Esophagus (tissue), 2 donors: ENCODE data around the gene SLC3A2. TPM values are rescaled to one million over a fixed set of nuclear protein-coding genes. Genes with fewer than 3 reads are reported as not detected.
"Not testable (repeated sequence)": the region's sequence is repeated elsewhere in the genome, so short reads cannot be mapped to it uniquely, and the experiment has no call there.

ENCODE experiments used
- H3K27ac ChIP-seq, 2 donors: one replicate each; pipeline ENCODE4 v1.5.1; 2013; ENCODE audit warnings: low read depth in 2 of 2, mild to moderate bottlenecking in 2 of 2, inconsistent platforms in 1 of 2, low read length in 1 of 2, moderate library complexity in 1 of 2
- H3K27me3 ChIP-seq, 2 donors: one replicate each; pipeline ENCODE4 v1.6.1; 2013; ENCODE audit warnings: low read length in 2 of 2, control low read depth in 1 of 2, mild to moderate bottlenecking in 1 of 2; ENCODE audit not compliant: insufficient read depth in 2 of 2, control insufficient read depth in 1 of 2
- H3K36me3 ChIP-seq, 2 donors: one replicate each; pipeline ENCODE4 v1.6.1; 2013; ENCODE audit warnings: low read length in 1 of 2; ENCODE audit not compliant: control insufficient read depth in 2 of 2, insufficient read depth in 2 of 2
- H3K4me1 ChIP-seq, 2 donors: one replicate each; pipeline ENCODE4 v1.6.1; 2013; ENCODE audit warnings: low read length in 1 of 2; ENCODE audit not compliant: control insufficient read depth in 2 of 2, insufficient read depth in 2 of 2
- H3K4me3 ChIP-seq, 2 donors: one replicate each; pipeline ENCODE4 v1.5.1; 2013; ENCODE audit warnings: low read length in 2 of 2, mild to moderate bottlenecking in 2 of 2, low read depth in 1 of 2, moderate library complexity in 1 of 2
- H3K9me3 ChIP-seq, 2 donors: one replicate each; pipeline ENCODE4 v1.6.1; 2013; ENCODE audit warnings: mild to moderate bottlenecking in 2 of 2, low read depth in 1 of 2, low read length in 1 of 2, moderate library complexity in 1 of 2; ENCODE audit not compliant: control insufficient read depth in 2 of 2, insufficient read depth in 1 of 2
- WGBS, 2 donors: extraction: QIAGEN DNeasy Blood & Tissue Kit; methylation state at CpG; one replicate each; pipeline ENCODE4 v1.1.7; 2013; 5-methylcytosine and 5-hydroxymethylcytosine counted together
- polyA plus RNA-seq, 2 donors: library from polyadenylated mRNA; stranded (reverse); fragments of 200-250 nt; gene quantifications; one replicate each; pipeline ENCODE4 v1.2.3, GENCODE V29; 2013
- donor health status: healthy with polysubstance abuse.
- donor health status: Bipolar disorder and iron deficiency.

SLC3A2 gene
- polyA plus RNA-seq: 100 to 1,000 TPM in 1 of 2 donors, 10 to 100 TPM in 1; 90.5 to 146 TPM

- WGBS, 2 donors: 0 to 1% methylated on average over 63 to 69 of the region's 69 CpGs
- H3K4me3 ChIP-seq: peak within 1 kb of the TSS; percentile 80 to 96
- peaks cover 14 to 28% of the 10 kb centered on the region in 2 donors for H3K36me3 ChIP-seq
- no peaks in the 10 kb centered on the region for H3K27me3 ChIP-seq
- H3K27ac ChIP-seq: peak within 1 kb of the TSS; percentile 98 to 100
- peaks cover 2 to 7% of the 10 kb centered on the region in 2 donors for H3K4me1 ChIP-seq
- H3K9me3 ChIP-seq: no peaks in the 10 kb centered on the region
Observed at GRCh38 chr11:62880803-62881578, at the start of gene SLC3A2. SLC3A2 (plus strand) TSS chr11:62880896; CDS start chr11:62881024, 128 bp downstream.

GRCh38 chr11:62830904-62831519, 49.7 kb upstream of the SLC3A2 start:
- Histone ChIP-seq H3K4me3 (peak overlapping the region; percentile 79 to 93), H3K27ac (peak overlapping the region; percentile 84 to 98), H3K27me3 (no peaks in the 10 kb centered on the region), H3K36me3 (peaks cover 18 to 23% of the 10 kb centered on the region in 2 donors), H3K4me1 (peaks cover 0 to 5% of the 10 kb centered on the region in 2 donors), H3K9me3 (no peaks in the 10 kb centered on the region)
- WGBS, 2 donors: 0 to 1% methylated on average over 33 of the region's 33 CpGs

- WGBS, 2 donors: 0% methylated on average over 65 of the region's 65 CpGs
- Histone ChIP-seq H3K27ac (peak within 1 kb of the TSS; percentile 96 to 98), H3K9me3 (no peaks in the 10 kb centered on the region), H3K4me1 (peaks cover 0 to 5% of the 10 kb centered on the region in 2 donors), H3K27me3 (no peaks in the 10 kb centered on the region), H3K4me3 (peak within 1 kb of the TSS; percentile 79 to 93), H3K36me3 (peaks cover 18 to 23% of the 10 kb centered on the region in 2 donors)
Observed at GRCh38 chr11:62831520-62832335, 49.0 kb upstream of the SLC3A2 start, which contains the start of gene STX5. STX5 (minus strand) TSS chr11:62832051; CDS start chr11:62831243, 808 bp downstream.

GRCh38 chr11:62832336-62833234, 48.1 kb upstream of the SLC3A2 start, which contains the start of gene TEX54:
TEX54 (minus strand) TSS chr11:62832841.
- H3K4me1 ChIP-seq: peaks cover 0 to 5% of the 10 kb centered on the region in 2 donors
- WGBS, 2 donors: 7 to 10% methylated on average over 40 of the region's 40 CpGs
- H3K9me3 ChIP-seq: no peaks in the 10 kb centered on the region
- H3K4me3 ChIP-seq: peak within 1 kb of the TSS; percentile 79 to 93
- no peaks in the 10 kb centered on the region for H3K27me3 ChIP-seq
- H3K27ac ChIP-seq: peak within 1 kb of the TSS; percentile 96 to 98
- peaks cover 12 to 15% of the 10 kb centered on the region in 2 donors for H3K36me3 ChIP-seq

- Histone ChIP-seq H3K27ac (no peak overlapping the region), H3K4me1 (peaks cover 0 to 5% of the 10 kb centered on the region in 2 donors), H3K9me3 (no peaks in the 10 kb centered on the region), H3K4me3 (no peak overlapping the region), H3K27me3 (no peaks in the 10 kb centered on the region), H3K36me3 (peaks cover 12 to 15% of the 10 kb centered on the region in 2 donors)
- 84 to 89% methylated on average over 8 of the region's 8 CpGs for WGBS, 2 donors
Observed at GRCh38 chr11:62835336-62835735, 45.4 kb upstream of the SLC3A2 start.

GRCh38 chr11:62839050-62839945, 41.4 kb upstream of the SLC3A2 start, which contains the start of gene WDR74:
WDR74 (minus strand) TSS chr11:62839590; CDS start chr11:62839570, 20 bp downstream.
- no peaks in the 10 kb centered on the region for H3K27me3 ChIP-seq
- peaks cover 0 to 3% of the 10 kb centered on the region in 2 donors for H3K4me1 ChIP-seq
- peak within 1 kb of the TSS; percentile 95 to 97 for H3K4me3 ChIP-seq
- H3K9me3 ChIP-seq: no peaks in the 10 kb centered on the region
- WGBS, 2 donors: 0% methylated on average over 60 to 62 of the region's 62 CpGs
- peaks cover 8 to 15% of the 10 kb centered on the region in 2 donors for H3K36me3 ChIP-seq
- peak within 1 kb of the TSS; percentile 99 for H3K27ac ChIP-seq

- H3K27ac ChIP-seq: peak overlapping the region; percentile 99
- peak overlapping the region; percentile 44 to 97 for H3K4me3 ChIP-seq
- not testable (repeated sequence) for H3K27me3 ChIP-seq, H3K9me3 ChIP-seq, H3K4me1 ChIP-seq, H3K36me3 ChIP-seq
- 1% methylated on average over 41 of the region's 41 CpGs for WGBS, 2 donors
Observed at GRCh38 chr11:62840721-62841360, 39.9 kb upstream of the SLC3A2 start.
